ENCODE results near the gene CIB2.
A peak's percentile ranks its signal among the peaks of the same experiment; 100 is the strongest.

The CIB2 gene

DNA sequence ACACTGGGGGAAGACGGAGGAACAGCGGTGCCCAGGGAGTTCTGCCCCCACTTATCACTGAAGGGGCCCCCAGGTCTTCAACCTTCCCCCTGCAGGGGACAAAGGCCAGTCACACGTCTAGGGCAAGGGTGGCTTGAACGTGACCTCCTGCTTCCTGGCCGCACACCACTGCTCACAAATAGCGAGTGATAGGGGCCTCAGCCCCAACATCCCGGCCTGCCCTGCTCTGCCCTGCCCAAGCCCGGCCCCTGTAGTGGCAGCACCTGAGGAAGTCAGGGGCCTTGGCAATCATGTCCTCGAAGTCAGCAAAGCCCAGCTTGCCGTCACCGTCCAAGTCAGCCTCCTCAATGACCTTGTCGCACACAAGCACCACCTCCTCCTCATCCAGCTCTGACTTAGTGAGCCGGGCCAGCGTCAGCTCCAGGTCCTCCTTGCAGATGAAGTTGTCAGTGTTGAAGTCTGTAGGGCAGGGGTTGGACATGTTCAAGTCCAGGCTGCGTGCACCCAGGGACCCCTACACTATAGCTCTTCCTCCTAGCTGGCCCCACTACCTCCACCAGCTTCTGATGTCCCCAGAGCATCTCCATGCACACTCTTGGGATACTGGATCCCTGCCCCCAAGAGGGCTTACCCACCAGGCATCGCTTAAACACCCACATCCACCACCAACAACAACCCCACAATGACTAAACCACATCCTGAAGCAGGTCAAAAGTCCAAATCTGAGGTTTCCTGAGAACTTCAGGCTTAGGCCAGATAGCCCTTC lies 25.6 kb downstream of the CIB2 start:
- no peak for DNase-seq

DNA sequence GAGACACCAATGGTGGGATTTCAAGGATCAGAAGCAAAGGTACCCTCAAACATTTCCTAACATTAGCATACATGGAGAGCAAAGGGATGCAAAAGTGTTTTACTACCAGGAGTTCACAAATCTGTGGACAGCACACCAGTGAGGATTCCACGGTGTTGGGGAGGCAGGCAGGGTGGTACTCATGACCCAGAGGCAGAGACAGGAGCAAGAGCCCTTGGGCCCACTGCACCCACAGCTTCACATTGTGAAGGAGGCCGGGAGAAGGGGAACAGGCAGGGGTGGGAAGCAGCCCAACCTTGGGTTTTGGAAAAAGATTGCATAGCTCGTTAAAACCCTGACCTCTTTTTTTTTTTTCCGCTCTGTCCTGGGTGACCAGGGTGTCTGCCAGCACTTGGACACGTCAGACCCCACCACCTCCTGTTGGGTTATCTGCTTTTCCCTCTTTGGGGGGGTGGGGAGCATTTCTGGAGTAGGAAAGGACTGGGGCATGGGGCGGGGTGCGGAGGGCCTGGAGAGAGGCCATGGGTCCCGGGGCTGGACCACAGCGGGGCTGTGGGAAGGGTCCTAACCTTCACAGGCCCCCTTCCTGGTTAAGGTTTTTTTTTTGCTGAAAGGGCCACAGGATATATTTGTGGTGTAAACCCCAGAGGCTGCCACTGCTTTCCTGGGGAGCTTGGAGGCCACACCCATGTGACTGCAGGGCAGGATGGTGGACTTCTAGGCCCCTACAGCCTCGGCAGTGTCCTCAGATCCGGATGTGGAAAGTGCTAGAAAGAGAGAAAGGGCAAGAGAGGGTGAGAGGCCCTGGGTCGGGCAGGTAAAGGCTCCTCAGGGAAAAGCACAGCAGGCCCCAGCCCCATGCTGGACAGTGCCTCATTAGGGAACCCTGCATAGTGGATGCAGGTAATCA lies 26.4 kb downstream of the CIB2 start:
- no peak for DNase-seq

- DNase-seq, result no peak
Measured at GRCh38 chr15:78104119-78104479, 27.1 kb downstream of the CIB2 start.

GRCh38 chr15:78103406-78104118 lies 27.7 kb downstream of the CIB2 start:
- DNase-seq, result no peak

GRCh38 chr15:78102741-78103140 lies 28.5 kb downstream of the CIB2 start:
- no peak for DNase-seq

- no peak for DNase-seq
Measured at GRCh38 chr15:78102211-78102610, 29.0 kb downstream of the CIB2 start.

- no peak for DNase-seq
Measured at GRCh38 chr15:78101423-78102105, 29.7 kb downstream of the CIB2 start.

- no peak for DNase-seq
Measured at GRCh38 chr15:78100886-78101285, 30.4 kb downstream of the CIB2 start.

DNA sequence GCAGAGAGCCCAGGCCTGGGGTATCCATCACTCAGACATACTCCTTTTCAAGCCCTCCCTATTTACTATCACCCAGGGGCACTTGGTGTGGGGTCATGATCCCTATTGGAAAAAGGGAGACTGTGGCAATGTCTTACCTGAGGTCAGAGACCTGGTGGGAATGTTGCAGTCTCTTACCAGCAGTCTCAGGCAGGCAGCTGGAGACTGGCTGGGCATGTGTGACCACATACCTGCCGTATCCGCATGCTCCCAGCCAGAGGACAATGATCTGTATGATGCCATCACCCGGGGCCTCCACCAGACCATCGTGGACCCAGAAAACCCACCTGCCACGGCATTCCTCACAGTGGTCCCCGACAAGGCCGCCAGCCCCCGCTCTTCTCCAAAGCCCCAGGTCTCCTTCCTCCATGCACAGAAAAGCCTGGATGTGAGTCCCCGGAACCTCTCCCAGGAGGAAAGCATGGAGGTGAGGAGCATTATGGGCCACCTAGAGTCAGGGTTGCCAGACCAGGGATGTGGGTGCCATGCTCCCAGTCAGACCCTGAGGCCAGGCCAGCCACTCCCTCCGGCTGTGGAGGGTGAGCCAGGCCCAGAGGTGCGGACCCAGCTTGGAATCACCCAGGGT lies 33.0 kb downstream of the CIB2 start:
- no peak for DNase-seq

- no peak for DNase-seq
Measured at GRCh38 chr15:78097667-78098066, 33.6 kb downstream of the CIB2 start.

- DNase-seq, result peak; percentile 38
Measured at GRCh38 chr15:78093242-78094020, 37.8 kb downstream of the CIB2 start.

DNA sequence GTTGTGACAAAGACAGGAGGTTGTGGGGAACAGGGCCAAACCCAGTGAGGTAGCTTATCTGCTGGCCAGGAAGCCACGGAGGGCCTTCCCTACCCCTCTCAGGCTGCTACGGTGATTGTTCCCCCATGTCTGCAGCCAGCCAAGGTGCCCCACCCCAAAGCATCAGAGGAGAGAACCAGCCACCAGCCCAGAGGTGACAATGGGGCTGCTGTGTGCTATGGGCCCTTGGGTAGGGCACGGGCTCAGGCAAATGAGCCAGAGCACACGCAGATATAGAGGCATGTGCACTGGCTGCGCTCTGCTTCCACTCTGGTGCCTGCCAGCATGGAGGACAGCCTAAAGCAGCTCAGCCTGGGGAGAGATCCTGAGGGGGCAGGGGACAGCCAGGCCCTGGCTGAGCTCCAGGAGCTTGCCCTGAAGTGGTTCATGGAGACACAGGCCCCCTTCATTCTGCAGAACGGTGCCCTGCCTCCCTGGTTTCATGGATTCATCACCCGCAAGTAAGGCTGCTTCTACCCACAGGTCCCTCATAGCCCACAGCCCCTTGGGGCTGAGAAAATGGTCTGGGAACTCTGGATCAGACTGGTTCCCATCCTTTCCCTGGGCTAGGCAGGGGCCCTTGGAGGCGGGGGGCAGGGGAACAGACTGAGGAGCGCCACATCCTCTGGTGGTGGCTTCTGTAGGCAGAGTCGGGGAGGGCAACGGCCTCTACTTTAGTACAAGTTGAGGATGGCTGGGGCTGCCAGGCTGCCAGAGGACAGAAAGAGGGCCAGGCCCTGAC lies 38.8 kb downstream of the CIB2 start, which contains the start of gene SH2D7:
TSS of gene SH2D7 (plus strand) at position 301 of the 781 bp plus-strand sequence. CDS start at position 325, 24 bp downstream.
- DNase-seq, result no peak

GRCh38 chr15:78090422-78091063 lies 40.7 kb downstream of the CIB2 start:
- DNase-seq, result no peak

GRCh38 chr15:78088773-78089080 lies 42.5 kb downstream of the CIB2 start:
- no peak for DNase-seq

GRCh38 chr15:78087951-78088772 lies 43.1 kb downstream of the CIB2 start:
- DNase-seq, result no peak

GRCh38 chr15:78085928-78086327 lies 45.3 kb downstream of the CIB2 start:
- DNase-seq, result peak; percentile 59

DNA sequence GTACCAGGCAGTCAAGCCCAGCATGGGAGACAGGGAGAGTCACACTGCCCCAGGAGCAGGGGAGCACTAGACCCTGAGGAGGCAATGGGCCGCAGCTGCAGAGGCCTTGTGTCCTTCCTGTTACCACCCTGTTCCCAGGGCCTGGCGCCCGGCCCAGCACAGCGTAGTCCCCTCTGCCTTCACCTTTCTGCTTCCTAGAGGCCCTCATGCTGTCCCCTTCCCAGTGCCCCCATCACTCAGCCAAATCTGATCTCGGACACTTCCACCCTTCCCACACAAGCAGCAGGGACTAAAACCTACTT lies 46.8 kb downstream of the CIB2 start:
- no peak for DNase-seq

DNA sequence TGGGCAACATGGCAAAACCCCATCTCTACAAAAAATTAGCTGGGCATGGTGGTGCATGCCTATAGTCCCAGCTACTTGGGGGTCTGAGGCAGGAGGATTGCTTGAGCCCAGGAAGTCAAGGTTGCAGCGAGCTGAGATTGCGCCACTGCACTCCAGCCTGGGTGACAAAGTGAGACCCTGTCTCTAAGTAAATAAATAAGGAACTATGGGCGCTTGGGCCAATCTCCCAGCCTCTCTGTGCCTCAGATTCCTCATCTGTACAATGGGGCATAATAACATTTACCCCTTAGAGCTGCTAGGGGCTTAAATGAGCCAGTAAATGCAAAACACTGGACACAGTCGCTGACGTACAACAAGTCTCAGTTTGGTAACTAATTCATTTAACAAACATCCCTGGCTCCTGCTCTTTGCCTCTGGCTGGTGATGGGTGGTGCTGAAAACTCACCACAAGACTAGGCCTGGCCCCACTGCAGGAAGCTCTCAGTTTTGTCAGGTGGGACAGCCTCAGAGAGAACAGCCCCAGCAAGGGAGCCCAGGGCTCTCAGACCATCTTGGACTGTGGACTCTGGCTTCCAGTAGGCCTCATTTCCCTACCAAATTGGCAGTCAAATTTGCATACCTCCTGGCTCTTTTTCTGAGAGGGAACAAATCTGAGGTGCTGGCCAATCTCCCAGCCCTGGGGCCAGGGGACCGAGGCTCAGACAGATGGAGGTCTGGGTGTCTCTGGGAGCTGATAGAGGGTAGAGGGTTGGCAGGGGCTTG lies 47.4 kb downstream of the CIB2 start:
- no peak for DNase-seq

- DNase-seq, result no peak
Measured at GRCh38 chr15:78083186-78083585, 48.1 kb downstream of the CIB2 start.

Data from amniotic stem cell (primary cell).